Thyroid gland (tissue), 4 donors: ENCODE results near the gene ADCY10. TPM values are rescaled to one million over a fixed set of nuclear protein-coding genes. Genes with fewer than 3 reads are reported as not detected.

Experiments
- DNase-seq, 2 donors: peaks; one replicate each; pipeline ENCODE4 v3.0.0-alpha.2; 2019
- H3K27ac ChIP-seq, 3 donors: fragments of 200-600 bp; sonication (generic); 1 replicate in 2 of 3; 2 replicates in 1 of 3; pipeline ENCODE4 v1.5.1; 2016 to 2019; ENCODE audit warnings: mild to moderate bottlenecking in 1 of 3, moderate library complexity in 1 of 3
- H3K27me3 ChIP-seq: fragments of 200-600 bp; sonication (generic); one replicate; pipeline ENCODE4 v1.5.1; 2019
- H3K36me3 ChIP-seq, 2 donors: fragments of 200-600 bp; sonication (generic); one replicate each; pipeline ENCODE4 v1.5.1; 2016 to 2019
- H3K4me1 ChIP-seq, 2 donors: fragments of 200-600 bp; sonication (generic); one replicate each; pipeline ENCODE4 v1.5.1; 2017 to 2019
- H3K4me3 ChIP-seq, 3 donors: fragments of 200-600 bp; sonication (generic); replicated peaks in 1 of 3; 1 replicate in 2 of 3; 2 replicates in 1 of 3; pipeline ENCODE4 v1.5.1; 2016; ENCODE audit warnings: mild to moderate bottlenecking in 1 of 3
- H3K9me3 ChIP-seq: fragments of 200-600 bp; sonication (generic); one replicate; pipeline ENCODE4 v1.5.1; 2017
- POLR2A ChIP-seq, 2 donors: fragments of 450-650 bp; IDR thresholded peaks; one replicate each; pipeline ENCODE4 v1.6.1; 2017; ENCODE audit warnings: antibody characterized with exemption in 2 of 2, mild to moderate bottlenecking in 2 of 2, moderate library complexity in 1 of 2
- WGBS, 2 donors: methylation state at CpG; one replicate each; pipeline ENCODE4 v1.1.5; 2017; 5-methylcytosine and 5-hydroxymethylcytosine counted together
- intact Hi-C: fragments of 100-400 bp; cut with DNase I; formaldehyde crosslinking; loops from one replicate; pipeline ENCODE4 v1.15.1; 2023
- total RNA-seq, 4 donors: library from RNA; depleted of rRNA; stranded (reverse); fragments of >200 nt; gene quantifications; one replicate each; pipeline ENCODE4 v1.2.3, GENCODE V29; 2016
- TF ChIP-seq, protein P1 (sequence below), 6 experiments: fragments of 200-600 bp in 3 of 6; fragments of 450-650 bp in 3 of 6; sonication (generic) in 3 of 6; IDR thresholded peaks; one replicate each; pipeline ENCODE4 v1.5.1; 2016 to 2019; ENCODE audit warnings: antibody characterized with exemption in 6 of 6, mild to moderate bottlenecking in 2 of 6, inconsistent platforms in 1 of 6, moderate library complexity in 1 of 6

The ADCY10 gene
- total RNA-seq, result under 1 TPM in 3 of 4 donors, not detected in 1; 0.15 to 0.45 (median 0.40) TPM

DNA sequence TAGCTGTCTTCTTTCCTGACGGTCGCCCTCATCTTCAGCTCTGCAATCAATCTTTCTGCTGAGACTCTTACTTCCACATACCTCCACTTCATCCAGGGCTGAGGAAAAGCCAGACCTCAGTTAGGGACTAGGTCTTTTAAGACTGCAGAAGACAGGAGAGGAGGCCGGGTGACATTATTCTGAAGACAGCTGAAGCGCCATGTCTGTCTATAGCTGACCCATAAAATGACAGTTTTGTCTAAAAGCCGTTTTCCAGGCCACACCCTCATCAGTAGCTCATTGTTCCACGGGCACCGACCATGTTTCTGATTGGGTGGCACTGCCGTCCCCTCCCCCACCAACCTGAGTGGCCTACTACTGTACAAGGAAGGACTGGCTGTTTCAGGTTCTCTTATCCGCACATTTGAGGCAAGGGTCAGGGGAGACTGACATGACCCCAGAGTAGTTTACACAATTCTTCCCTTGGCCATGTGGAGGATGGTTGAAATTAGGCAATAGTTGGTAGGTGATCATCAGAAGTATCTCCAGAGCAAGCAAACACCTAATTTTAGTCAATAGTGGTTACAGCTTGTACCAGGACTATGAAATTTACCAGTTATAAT lies at the start of gene ADCY10:
ADCY10 (minus strand) TSS at position 240 of the 602 bp plus-strand sequence. CDS start 8,994 bp downstream, outside the sequence.
- H3K4me3 ChIP-seq, result no peak within 1 kb of the TSS
- no peak for DNase-seq
- no peaks in the 10 kb centered on the region for H3K36me3 ChIP-seq
- TF ChIP-seq, protein P1, sequence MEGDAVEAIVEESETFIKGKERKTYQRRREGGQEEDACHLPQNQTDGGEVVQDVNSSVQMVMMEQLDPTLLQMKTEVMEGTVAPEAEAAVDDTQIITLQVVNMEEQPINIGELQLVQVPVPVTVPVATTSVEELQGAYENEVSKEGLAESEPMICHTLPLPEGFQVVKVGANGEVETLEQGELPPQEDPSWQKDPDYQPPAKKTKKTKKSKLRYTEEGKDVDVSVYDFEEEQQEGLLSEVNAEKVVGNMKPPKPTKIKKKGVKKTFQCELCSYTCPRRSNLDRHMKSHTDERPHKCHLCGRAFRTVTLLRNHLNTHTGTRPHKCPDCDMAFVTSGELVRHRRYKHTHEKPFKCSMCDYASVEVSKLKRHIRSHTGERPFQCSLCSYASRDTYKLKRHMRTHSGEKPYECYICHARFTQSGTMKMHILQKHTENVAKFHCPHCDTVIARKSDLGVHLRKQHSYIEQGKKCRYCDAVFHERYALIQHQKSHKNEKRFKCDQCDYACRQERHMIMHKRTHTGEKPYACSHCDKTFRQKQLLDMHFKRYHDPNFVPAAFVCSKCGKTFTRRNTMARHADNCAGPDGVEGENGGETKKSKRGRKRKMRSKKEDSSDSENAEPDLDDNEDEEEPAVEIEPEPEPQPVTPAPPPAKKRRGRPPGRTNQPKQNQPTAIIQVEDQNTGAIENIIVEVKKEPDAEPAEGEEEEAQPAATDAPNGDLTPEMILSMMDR (IDR thresholded peaks at IDR 0.05), result no peak
- TF ChIP-seq POLR2A (IDR thresholded peaks at IDR 0.05), result no peak
- no peaks in the 10 kb centered on the region for H3K27me3 ChIP-seq
- no peaks in the 10 kb centered on the region for H3K9me3 ChIP-seq
- WGBS, 2 donors, result 94% methylated on average over 9 of the region's 9 CpGs
- no peaks in the 10 kb centered on the region for H3K4me1 ChIP-seq
- H3K27ac ChIP-seq, result no peak within 1 kb of the TSS
- intact Hi-C loops, result no loop called here

DNA sequence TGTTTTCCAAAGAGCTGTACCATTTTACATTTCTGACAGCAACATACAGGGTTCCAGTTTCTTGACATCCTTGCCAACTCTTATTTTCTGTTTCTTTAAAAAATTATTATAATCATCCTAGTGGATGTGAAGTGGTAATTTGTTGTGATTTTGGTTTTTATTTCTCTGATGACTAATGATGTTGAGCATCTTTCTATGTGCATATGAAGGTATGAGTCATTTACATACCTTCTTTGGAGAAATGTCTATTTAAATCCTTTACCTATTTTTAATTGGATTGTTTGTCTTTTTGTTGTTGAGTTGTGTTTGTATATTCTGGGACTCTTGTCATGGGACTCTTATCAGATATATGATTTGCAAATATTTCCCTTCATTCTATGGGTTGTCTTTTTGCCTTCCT lies 43.8 kb upstream of the ADCY10 start:
- DNase-seq, result no peak
- intact Hi-C loops, result no loop called here
- Histone ChIP-seq H3K27me3 (no peaks in the 10 kb centered on the region), H3K36me3 (peaks cover 0 to 16% of the 10 kb centered on the region in 2 donors), H3K27ac (no peak overlapping the region), H3K4me3 (no peak overlapping the region), H3K9me3 (no peaks in the 10 kb centered on the region), H3K4me1 (no peaks in the 10 kb centered on the region)
- TF ChIP-seq, protein P1 (IDR thresholded peaks at IDR 0.05), result no peak
- TF ChIP-seq POLR2A (IDR thresholded peaks at IDR 0.05), result no peak

DNA sequence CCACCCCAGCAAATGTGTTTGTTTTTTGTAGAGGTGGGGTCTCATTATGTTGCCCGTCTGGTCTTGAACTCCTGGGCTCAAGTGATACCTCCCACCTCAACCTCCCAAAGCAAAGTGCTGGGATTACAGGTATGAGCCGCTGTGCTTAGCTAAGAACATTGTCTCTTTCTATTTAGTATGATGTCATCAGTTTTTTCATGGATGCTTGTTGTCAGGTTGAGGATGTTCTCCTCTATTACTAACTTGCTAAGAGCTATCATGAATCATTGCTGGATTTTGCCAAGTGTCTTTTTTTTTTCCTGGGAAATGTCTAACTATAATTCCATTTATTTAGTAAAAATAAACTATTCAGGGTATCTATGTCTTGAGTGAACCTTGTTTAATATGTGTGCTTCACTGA lies 42.0 kb upstream of the ADCY10 start:
- Histone ChIP-seq H3K9me3 (no peaks in the 10 kb centered on the region), H3K4me3 (no peak overlapping the region), H3K27ac (no peak overlapping the region), H3K27me3 (no peaks in the 10 kb centered on the region), H3K4me1 (no peaks in the 10 kb centered on the region), H3K36me3 (peaks cover 7 to 20% of the 10 kb centered on the region in 2 donors)
- intact Hi-C loops, result no loop called here
- no peak for DNase-seq
- 97% methylated on average over 2 of the region's 2 CpGs for WGBS, 2 donors
- TF ChIP-seq, protein P1 (IDR thresholded peaks at IDR 0.05), result no peak
- TF ChIP-seq POLR2A (IDR thresholded peaks at IDR 0.05), result no peak

GRCh38 chr1:167950569-167950968 lies 36.6 kb upstream of the ADCY10 start:
- DNase-seq, result no peak
- no peak for TF ChIP-seq POLR2A (IDR thresholded peaks at IDR 0.05)
- TF ChIP-seq, protein P1 (IDR thresholded peaks at IDR 0.05), result no peak
- Histone ChIP-seq H3K4me3 (no peak overlapping the region), H3K36me3 (peaks cover 7 to 20% of the 10 kb centered on the region in 2 donors), H3K27me3 (no peaks in the 10 kb centered on the region), H3K27ac (no peak overlapping the region), H3K9me3 (no peaks in the 10 kb centered on the region), H3K4me1 (peaks cover 6 to 8% of the 10 kb centered on the region in 2 donors)
- intact Hi-C loops, result no loop called here
- 67% methylated on average over 1 of the region's 1 CpG for WGBS, 2 donors

DNA sequence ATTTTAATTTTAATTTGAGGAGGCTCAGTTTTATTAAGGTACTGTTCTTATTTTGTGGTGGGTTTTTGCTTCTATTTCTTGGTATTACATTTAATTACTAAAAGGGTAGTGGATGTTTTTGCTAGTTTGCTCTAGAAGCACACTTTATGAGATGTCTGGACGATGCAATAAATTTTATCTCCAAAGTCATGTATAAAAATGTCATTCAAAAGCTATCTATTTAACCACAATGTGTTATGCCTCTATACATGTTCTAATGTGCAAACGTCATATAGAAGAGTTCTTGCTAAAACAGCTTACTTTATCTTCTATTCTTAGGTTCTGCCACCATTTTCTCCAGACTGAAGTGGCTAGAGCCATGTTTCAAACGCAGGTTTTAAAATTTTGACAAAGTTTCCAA lies 35.9 kb upstream of the ADCY10 start:
- H3K4me1 ChIP-seq, result peaks cover 6 to 8% of the 10 kb centered on the region in 2 donors
- H3K9me3 ChIP-seq, result no peaks in the 10 kb centered on the region
- DNase-seq, result no peak
- WGBS, 2 donors, result 96 to 97% methylated on average over 3 of the region's 3 CpGs
- H3K4me3 ChIP-seq, result no peak overlapping the region
- peaks cover 7 to 18% of the 10 kb centered on the region in 2 donors for H3K36me3 ChIP-seq
- H3K27ac ChIP-seq, result no peak overlapping the region
- TF ChIP-seq, protein P1 (IDR thresholded peaks at IDR 0.05), result no peak
- no peak for TF ChIP-seq POLR2A (IDR thresholded peaks at IDR 0.05)
- intact Hi-C loops, result no loop called here
- no peaks in the 10 kb centered on the region for H3K27me3 ChIP-seq
